ENCODE data around the gene RNF130. TPM values are rescaled to one million over a fixed set of nuclear protein-coding genes. Genes with fewer than 3 reads are reported as not detected.
"Not testable (repeated sequence)": the region's sequence is repeated elsewhere in the genome, so short reads cannot be mapped to it uniquely, and the experiment has no call there.

Gene RNF130
- total RNA-seq, 1 donor from 2014 or later, result 13.7 TPM

DNA sequence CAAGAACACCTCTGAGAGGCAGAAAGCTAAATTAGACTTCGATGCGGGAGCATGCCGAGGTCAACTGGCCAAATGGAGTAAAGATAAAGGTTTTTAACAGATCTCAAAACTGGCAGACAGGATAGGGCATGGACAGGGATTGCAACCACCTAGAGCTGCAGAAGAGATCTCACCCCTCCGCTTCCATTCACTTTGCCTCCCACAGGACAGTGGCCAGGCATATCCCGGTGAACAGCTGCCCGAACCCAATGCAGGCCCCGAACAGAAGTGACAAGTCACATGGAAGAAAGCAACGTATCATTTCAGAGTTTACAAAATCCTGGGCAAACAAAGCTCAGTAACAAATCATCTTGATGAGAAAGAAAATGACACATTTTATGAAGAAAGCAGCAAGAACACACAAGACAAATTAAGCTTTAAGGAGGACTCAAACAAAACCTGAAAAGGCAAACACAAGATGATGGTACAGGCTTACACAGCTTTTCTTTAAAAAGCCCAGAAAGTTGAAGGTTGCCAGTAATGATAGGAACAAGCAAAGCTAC lies 18.4 kb downstream of the RNF130 start:
- no peak for ATAC-seq

DNA sequence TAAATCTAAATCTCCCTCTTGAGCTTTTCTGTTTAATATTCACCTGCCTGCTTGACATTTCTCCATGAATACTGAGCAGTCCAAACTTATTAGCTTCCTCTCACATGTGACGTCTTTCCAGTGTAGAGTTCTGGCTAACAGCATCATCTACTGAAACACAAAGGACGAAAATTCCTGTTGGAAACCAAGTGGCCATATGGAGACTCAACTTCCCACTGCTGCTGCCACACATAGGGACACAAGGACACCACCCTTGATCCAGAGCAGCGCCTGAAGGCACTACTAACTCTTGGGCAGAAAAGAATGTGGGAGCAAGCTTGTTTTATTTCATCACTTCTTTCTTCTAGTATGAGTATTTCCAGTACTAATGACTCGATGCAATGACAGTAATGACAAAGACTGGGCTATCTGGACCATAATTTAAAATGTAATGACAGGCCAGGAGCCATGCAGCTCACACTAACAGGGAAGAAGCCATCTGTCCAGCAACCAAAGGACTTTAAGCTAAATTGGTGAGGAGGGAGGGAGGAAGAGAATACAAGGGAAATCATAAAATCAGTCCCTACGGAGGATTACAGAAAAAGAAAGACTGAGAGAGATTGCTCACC lies 19.2 kb downstream of the RNF130 start:
- ATAC-seq, result no peak

DNA sequence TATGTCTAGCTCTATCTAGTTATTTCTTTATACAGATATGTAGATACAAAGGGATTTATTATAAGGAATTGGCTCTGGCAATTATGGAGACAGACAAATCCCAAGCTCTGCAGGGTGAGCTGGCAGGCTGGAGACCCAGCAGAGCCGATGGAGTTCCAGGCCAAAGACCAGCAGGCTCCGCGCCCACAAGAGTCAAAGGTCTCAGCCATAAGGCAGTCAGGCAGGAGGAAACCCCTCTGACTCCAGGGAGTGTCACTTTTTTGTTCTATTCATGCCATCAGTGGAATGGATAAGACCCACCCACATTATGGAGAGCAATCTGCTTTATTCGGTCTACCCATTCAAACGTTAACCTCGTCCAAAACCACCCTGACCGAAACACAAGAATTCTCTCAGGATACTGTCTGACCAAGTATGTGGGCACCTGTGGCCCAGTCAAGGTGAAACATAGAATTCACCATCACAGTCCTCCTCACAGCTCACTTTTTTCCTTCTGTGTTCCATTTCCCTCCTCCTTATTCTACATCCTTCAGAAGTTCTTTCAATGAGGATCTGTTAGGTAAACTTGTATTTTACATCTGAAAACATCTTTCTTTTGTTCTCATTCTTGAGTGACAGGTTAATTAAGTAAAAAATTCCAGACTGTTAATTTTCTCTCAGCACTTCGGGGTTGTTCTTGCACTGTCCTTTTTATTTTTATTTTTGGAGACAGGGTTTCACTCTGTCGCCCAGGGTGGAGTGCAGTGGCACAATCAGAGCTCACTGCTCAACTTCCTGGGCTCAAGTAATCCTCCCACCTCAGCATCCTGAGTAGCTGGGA lies 21.2 kb downstream of the RNF130 start:
- no peak for ATAC-seq

DNA sequence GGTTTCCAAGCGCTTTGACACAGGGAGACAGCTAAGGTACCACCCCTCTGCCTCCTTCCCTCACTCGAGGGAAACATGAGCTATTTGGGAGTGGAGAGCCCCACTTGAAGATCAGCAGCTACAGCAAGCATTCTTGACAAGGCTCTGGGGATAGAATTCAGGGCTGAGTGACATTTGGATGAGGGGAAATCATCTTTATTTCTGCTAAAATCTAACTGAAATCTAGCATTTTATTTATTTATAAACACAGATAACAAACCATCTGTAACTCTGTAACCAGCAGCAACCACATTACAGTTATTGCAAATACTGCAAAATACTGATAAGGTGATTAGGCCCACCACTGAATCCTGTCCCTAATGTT lies 22.4 kb downstream of the RNF130 start:
- ATAC-seq, result no peak

DNA sequence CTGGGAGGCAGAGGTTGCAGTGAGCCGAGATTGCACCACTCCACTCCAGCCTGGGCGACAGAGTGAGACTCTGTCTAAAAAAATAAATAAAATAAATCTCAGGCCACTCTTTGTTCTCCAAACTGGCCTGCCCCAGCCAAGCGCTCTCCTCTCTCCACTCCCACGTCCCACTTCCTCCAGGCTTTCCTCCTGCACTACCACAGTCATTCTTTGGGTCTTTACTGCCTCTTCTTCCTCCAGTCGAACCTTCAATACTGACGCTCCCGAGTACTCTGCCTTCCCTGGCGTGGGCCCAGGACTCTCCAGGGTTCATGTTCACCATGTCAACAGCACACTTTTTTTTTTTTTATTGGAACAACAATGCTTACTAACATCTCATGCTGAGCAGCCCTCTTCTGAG lies 23.9 kb downstream of the RNF130 start:
- no peak for ATAC-seq

DNA sequence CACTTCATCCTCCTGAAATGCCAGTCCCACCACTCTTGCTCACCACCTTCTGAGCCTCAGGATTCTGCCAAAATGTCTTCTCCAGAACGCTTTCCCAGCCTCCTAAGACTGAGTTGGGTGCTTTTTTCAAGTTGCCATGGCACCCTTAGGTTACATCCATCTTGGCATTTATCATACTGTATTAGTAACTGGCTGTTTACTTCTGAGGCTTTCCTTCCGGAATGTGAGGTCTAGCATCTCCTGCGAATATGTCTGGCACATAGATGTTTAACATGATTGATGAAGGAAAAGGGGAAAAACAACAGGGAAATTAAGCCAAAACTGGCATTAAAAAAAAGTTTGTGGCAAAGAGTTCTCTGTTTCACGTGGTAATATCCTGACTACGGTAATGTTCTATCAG lies 24.9 kb downstream of the RNF130 start:
- ATAC-seq, result no peak

DNA sequence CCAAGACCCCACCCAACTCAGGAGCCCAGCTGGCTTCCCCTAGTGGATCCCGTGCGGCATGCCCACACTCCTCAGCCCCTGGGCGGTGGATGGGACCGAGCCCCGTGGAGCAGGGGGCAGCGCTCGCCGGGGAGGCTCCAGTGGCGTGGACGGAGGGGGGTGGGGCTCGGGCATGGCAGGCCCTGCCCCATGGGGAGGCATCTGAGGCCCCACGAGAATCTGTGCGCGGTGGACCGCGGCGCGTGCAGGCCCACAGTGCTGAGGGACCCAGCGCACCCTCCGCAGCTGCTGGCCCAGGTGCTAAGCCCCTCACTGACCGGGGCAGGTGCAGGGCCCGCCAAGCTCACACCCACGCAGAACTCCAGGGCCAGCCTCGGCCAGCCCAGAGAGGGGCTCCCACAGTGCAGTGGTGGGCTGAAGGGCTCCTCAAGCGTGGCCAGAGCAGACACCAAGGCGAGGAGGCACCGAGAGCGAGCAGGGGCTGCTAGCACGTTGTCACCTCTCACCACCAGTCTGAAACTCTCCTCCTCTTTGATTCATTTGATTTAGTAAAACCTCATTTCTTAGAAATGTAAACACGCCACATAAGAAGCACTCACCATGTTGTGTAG lies 25.6 kb downstream of the RNF130 start:
- ATAC-seq, result peak; percentile 11

DNA sequence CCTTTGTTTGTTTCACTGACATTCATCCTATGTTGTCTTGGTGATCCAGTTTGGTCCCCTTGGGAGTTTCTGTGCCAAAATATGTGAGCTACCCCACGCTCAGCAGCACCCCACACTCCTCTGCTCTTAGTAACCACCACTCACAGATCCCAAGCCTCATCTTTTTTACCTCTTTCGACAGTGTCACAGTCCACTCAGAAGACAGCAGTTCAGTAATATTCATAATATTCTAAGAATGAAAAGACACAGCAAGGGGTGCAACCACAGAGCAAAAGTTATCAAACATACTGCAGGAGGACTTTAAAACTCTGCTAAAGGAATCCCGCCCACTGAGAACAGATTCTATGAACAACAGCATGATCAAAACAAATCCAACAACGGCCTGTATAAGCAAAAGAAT lies 28.2 kb downstream of the RNF130 start:
- ATAC-seq, result no peak

DNA sequence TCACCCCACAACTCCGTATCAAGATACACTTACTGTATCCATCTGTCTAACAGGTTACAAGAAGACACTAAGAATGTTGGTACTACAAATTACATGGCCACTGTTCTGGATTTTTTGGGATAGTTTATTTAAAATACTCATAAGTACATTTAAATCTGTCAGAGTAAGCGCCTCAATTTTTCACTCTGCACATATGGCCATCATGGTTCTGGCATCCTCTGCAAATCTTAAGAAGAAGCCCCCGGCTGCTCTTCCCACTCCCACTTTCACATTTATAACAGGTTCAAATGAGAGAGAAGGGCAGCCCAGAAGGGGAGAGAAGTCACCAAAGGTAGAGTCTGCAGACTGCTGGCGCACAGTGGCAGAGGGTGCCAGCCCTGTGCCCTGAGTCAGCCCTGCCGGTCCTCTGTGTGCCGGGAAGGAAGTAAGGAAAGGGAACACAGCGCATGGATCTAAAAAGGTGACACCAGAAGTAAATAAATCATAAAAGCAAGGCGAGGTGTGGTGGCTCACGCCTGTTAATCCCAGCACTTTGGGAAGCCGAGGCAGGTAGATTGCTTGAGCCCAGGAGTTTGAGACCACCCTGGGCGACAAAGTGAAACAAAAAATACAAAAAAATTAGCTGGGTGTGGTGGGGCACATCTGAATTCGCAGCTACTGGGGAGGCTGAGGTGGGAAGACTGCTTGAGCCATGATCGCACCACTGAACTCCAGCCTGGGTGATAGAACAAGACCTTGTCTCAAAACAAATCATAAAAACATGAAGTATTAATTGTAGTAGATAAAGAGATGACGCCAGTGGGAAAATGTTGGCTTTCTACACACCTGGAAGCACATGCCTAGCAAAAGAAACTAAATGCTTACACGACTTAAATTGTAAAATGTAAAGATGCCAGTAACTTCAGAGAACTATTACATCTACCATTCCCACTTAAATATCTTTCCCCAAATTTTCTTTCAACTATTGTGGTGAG lies 30.0 kb downstream of the RNF130 start:
- ATAC-seq, result no peak

DNA sequence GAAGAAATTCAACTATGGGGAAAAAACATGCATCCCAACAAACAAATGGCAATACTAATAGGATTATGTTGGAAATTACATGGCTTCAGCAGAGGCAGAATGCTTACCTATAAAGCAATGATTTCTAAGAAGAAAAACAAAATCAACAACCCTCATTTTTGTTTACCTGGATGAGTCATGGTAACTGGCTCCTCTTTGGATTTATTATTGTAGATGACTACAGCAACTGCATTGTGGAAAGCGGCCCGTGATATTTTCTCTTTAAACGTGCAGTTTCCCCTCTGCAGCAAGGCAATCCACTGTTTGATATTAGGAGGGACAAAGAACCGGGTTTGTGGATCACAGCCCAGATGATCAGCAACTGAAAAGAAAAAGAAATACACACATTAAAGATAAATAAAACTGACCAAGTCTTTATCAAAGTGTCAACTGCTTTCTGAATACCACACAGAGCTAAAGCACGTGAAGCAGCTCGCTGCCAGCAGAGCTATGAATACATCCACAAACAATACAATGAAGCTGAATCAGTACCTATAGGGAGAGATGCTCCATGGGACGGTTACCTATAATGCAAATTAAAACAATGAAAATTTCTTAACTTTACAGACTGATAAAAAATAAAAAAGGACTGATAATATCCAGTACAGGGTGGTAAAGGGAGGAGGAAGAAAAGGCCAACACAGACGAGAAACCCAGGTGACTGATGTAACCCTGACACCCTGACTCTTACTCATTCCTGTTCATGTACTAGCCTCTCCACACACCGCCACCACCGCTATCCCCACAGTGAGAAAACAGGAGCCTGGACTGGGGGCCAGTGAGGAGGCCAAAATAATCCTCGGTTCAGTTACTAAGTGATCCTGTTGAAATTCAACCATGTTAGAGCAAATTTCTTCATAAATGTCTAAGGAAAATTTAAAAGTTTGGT lies 31.0 kb downstream of the RNF130 start:
- no peak for ATAC-seq

DNA sequence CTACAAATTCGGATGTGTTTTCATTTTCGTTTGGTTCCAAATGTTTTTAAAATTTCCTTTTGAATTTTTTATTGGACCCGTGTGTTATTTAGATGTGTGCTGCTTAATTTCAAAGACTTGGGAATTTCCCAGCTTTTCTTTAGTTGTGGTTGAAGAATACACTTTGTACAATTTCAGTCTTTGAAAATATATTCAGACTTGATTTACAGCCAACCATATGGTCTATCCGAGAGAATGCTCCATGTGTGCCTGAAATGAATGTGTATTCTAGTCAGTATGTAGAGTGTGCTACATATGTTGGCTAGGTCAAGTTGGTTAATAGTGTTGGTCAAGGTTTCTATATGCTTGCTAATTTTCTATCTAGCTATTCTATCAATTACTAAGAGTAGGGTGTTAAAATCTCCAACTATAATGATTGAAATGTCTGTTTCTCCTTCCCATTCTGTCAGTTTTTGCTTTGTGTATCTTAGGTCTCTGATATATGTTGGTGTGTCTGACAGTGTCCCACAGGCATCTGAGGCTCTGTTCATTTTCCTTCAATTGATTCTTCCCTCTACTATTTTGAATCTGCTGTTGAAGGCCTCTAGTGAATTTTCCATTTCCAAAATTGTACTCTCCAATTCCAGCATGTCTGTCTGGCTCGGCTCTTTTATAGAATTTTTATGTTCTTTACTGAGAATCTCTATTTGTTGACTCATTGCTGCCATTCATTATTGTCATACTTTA lies 36.2 kb downstream of the RNF130 start:
- ATAC-seq, result no peak

DNA sequence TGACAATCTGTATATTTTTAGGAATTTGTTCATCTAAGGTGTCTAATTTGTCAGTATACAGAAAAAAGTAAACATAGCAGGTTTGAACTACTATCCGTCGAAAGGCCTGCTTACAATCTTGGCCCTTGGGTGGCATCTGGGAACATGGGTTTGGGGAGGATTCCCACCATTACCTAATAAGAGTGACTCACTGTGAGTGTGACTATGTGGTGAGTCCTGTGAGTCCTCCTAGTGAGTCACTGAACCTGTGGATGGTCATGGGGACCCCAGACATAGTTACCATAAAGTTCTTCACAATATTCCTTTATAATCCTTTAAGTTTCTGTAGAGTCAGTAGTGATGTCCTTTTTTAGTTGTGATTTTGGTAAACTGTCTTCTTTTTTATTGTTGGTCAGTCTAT lies 37.0 kb downstream of the RNF130 start:
- peak; percentile 29 for ATAC-seq

DNA sequence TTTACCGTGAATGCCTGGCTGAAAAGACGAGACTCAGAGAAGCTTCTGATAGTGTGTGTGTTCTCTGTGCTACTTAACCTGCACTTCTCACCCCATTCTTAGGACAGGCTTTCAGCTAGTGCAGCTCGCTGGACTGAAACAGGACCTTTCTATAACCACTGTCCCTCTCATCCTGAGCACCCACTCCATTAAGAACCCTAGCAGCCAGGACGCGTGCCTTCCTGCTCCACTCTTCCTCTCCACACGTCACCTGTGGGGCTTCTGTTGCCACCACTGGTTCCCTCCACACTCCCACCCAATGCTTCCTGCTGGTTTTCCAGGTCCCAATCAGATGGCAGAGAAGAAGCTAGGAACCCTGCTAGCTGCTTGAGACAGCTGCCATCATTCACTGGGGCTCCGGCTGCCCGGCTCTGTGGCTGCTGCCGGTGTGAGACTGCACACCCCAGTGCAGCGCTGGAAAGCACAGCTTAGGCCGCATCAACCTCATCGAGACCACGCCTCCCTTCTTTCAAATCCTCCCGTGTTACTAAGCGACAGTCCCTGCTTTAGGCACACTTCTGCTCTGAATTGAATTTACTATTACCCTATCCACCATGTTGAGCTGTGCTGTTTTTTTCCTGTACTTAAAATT lies 44.0 kb downstream of the RNF130 start:
- ATAC-seq, result no peak

DNA sequence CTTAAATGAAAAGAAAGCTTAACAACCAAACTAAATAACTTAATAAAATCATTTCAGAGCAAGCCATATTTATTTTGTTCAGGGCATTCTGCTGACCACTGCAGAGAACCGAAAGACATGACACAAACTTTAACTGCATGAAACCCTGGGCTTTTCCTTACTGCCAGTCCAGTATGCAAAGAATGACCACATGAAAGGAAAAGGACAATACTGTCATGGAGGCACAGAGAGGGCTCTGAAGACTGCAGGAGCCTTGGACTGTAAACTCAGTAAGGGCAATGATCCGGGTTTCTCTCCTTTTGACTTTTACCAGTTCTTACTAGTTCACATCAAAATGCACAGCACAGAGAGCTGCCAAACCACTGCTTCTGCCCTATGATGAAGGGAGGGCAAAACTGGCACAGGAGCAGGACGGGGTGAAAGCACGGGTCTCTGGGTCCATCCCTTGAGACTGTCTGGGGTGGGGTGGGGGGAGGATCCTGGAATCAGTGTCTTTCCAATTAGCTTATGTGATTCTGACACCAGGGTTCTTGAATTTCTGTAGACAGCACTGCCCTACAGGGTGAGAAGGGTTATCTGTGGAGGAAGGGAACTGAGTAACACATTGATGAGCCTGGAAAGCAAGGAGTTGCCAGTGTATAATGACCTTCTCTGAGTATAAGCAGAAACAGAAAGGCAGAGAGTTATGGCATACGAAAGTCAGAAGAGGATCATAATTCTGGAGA lies 44.7 kb downstream of the RNF130 start:
- ATAC-seq, result no peak

DNA sequence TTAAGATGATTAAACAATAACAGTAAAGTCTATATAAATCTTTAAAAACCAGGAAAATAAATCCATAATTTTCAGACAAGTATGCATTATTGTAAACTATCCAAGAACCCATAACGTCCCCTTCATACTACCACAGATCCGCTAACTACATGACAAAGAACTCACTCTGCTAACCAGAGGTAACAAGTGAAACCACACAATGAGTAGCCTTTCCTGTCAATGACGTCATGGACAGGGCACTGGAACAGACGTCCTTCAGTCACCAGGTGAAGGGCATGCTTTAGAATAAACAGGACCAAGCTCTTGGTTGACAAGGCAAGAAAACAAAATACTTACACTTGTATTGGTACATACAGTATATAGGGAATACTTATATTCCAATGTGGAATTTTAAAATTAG lies 45.2 kb downstream of the RNF130 start:
- peak; percentile 52 for ATAC-seq

DNA sequence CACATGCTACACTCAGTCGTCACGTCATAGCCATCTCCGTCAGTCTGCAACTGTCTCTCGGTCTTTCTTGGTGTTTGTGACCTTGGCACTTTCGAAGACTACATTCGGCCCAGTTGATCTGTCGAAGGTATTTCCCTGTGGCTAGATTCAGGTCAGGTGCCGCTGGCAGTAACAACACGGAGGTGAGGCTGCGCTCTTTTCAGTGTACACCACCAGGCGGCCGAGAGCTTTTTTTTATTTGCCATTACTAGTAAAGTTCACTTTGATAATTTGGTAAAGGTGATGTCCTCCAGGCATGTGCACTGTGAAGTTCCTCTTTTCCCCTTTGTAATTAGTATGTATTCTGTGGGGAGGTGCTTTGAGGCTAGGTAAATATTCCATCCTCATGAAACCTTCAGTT lies 49.7 kb downstream of the RNF130 start:
- no peak for ATAC-seq

DNA sequence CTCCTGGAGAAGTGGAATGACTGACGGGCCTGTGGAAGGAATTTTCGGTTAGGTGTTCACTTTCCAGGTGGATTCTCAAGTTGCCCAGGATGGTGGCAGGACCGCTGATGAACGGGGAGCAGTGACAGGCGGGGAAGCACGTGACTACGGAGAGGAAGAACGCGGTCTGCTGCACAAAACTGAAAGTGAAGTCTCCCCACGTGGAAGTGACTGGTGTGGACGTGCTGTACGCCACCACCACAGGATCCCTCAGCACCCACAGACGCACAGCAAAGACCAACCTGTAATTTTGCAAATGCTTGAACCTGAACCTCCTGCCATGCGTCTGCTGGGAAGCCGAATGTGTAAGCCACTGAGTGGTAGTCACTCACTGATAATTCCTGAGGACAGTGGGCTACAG lies 51.4 kb downstream of the RNF130 start:
- no peak for ATAC-seq

DNA sequence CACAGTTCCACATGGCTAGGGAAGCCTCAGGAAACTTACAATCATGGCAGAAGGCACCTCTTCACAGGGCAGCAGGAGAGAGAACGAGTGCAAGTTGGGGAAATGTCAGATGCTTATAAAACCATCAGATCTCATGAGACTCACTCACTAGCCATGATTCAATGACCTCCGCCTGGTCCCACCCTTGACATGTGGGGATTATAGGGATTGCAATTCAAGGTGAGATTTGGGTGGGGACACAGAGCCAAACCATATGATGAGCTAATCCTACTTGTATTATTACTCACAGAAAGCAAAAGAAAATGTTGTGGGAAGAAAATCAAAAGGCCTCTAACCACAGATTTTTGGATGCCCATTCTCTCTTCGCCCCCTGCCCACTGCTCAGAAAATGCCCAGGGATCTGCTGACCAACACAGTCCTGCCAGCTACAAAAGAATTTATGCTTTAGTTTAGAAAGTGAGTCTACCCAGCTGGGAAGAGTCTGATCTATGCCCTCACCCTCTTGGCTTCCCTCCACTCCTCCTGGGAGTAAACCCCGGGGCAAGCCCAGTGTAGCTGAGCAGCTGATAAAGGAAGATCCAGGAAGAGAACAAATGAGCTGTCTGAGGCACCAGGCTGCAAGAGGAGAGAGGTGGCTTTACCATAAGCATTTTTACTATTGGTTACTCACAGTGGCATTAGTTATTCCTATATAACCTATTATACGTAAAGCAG lies 53.1 kb downstream of the RNF130 start:
- ATAC-seq, result peak; percentile 69

DNA sequence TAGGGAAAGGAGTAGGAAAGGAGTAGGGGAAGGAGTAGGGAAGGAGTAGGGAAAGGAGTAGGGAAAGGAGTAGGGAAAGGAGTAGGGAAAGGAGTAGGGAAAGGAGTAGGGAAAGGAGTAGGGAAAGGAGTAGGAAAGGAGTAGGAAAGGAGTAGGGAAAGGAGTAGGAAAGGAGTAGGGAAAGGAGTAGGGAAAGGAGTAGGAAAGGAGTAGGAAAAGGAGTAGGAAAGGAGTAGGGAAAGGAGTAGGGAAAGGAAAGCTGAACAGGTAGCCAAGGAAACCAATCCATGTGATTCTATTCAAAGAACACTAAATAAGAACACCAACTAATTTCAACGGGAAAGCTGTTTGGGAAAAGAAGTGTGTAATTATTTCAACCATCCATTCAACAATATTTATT lies 56.0 kb downstream of the RNF130 start:
- not testable (repeated sequence) for ATAC-seq

All from esophagus mucosa (tissue), 1 donor.